Stimulated activated CD8-positive, alpha-beta memory T cell treated with anti-CD3 and anti-CD28 coated beads, Interleukin-15, amount 100 ng/mL, for 1 hour (primary cell): ENCODE measurements around the gene AMY1C.
"Not testable (repeated sequence)": the region's sequence is repeated elsewhere in the genome, so short reads cannot be mapped to it uniquely, and the experiment has no call there.

ENCODE experiments used
- DNase-seq: peaks from one replicate; pipeline ENCODE4 v3.0.0-alpha.2; 2020; ENCODE audit warnings: low read depth

AMY1C gene

DNA sequence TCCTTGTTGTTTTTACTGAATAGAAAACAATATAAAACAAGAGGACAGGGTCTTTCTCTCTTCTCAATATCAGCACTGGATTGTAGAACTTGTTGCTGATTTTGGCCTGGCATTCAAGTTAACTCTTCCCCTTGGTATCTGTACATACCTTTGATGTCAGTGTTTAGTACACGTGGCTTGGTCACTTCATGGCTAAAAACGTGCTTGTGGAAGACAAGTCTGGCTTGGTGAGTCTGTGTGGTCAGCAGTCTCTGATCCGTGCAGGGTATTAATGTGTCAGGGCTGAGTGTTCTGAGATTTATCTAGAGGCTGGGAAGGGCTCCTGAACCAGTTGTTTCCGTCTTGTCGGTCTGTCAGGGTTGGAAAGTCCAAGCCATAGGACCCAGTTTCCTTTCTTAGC is at the start of gene AMY1C:
AMY1C (plus strand) TSS at position 301 of the 400 bp plus-strand sequence. CDS start 572 bp downstream, outside the sequence.
- DNase-seq = not testable (repeated sequence)

- not testable (repeated sequence) for DNase-seq
Measured at GRCh38 chr1:103700669-103701068, 49.0 kb upstream of the AMY1C start.

- not testable (repeated sequence) for DNase-seq
Measured at GRCh38 chr1:103701256-103701655, 48.4 kb upstream of the AMY1C start.

GRCh38 chr1:103707670-103708069 is 42.0 kb upstream of the AMY1C start:
- not testable (repeated sequence) for DNase-seq

GRCh38 chr1:103710381-103710780 is 39.3 kb upstream of the AMY1C start:
- DNase-seq = not testable (repeated sequence)

DNA sequence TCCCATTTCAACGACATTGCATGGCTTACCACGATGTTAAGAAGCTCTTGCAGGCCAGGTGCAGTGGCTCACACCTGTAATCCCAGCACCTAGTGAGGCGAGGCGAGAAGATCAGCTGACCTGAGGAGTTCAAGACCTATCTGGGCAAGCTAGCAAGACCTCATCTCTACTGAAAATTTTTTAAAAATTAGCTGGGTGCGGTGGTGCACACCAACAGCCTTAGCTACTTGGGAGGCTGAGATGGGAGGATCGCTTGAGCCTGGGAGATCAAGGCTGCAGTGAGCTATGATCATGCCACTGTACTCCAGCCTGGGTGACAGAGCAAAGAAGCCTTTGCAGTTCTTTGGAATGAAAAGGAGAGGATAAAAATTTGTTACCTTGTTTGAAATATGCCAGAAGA is 32.3 kb upstream of the AMY1C start:
- DNase-seq = not testable (repeated sequence)

GRCh38 chr1:103721473-103721872 is 28.2 kb upstream of the AMY1C start:
- DNase-seq = not testable (repeated sequence)

GRCh38 chr1:103735334-103735733 is 14.4 kb upstream of the AMY1C start:
- not testable (repeated sequence) for DNase-seq

- not testable (repeated sequence) for DNase-seq
Measured at GRCh38 chr1:103738031-103738430, 11.7 kb upstream of the AMY1C start.

DNA sequence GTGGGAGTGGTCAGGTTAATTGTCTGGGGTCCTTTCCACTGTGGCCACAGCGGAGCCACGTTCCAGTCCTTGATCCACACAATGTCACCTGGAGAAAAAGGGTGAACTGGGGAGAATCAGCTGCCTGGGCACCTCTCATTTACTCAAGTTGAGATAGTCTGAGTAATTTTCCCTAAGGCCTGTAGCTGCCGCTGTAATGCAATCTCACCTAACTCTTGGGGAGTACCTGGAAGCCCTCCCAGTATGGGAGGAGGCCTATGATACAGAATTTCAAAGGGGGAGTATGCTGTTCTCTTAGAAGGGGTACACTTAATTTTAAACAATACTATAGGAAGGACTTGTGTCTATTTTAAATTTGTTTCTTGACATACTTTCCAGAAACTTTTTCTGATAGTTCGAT is 5.2 kb upstream of the AMY1C start:
- DNase-seq = not testable (repeated sequence)

- DNase-seq = not testable (repeated sequence)
Measured at GRCh38 chr1:103745040-103745439, 4.7 kb upstream of the AMY1C start.

DNA sequence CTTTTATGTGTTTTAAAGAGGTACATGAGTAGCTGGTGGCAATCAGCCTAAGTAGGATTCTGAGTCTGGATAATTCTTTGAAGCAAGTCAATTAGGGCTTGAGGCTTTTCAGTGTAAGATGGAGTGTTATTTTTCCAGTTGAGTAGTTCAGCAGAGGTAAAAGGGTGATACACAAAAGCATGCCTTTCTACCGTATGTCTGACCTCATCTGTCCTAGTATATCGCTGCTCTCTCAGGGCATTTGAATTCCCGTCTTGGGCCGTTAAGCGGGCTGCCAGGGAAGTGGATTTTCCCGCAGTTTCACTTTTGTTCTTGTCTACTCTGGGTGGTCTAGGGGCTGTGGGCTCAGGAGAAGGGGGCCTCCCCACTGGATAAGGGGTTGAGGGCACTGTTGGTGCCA is 1.4 kb upstream of the AMY1C start:
- DNase-seq = not testable (repeated sequence)

DNA sequence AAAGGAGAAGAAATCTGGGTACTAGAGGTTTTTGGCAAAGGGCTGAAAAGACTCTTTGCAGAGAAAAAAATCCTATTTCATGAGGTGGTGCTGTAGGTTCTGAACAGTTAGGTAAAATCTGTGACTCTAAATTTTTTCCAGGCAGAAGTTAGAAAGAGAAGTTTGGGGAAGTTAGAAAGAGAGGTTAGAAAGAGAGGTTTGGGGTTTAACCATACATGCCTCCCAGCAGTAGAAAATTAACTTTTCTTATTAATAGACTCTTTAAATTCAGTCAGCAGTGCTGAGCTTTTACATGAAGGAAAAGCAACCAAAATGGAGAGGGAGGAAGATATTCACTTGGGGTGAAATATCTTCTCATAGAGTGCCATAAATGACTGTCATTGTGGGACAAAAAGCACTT is 12.2 kb downstream of the AMY1C start:
- no peak for DNase-seq

- DNase-seq = no peak
Measured at GRCh38 chr1:103779932-103780331, 30.2 kb downstream of the AMY1C start.

DNA sequence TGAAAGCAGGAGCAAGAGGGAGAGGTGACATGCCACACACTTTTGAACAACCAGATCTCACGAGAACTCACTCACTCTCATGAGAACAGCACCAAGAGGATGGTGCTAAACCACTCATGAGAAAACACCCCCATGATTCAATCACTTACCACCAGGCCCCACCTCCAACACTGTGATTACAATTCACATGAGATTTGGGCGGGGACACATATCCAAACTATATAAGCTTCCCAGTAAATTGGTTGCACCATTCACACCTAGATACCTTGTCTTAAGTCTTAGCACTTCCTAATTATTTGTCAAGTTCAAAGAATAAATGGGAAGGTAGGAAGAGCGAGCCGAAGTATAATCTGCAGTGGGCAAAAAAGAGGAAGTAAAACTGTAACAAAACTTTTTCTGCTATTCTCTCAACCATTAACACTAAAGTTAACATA is 34.3 kb downstream of the AMY1C start:
- no peak for DNase-seq

- no peak for DNase-seq
Measured at GRCh38 chr1:103788377-103788776, 38.7 kb downstream of the AMY1C start.

- DNase-seq = no peak
Measured at GRCh38 chr1:103790172-103790571, 40.5 kb downstream of the AMY1C start.
